Kidney (tissue), 14 donors: ENCODE data around the gene NOXO1. TPM values are rescaled to one million over a fixed set of nuclear protein-coding genes. Genes with fewer than 3 reads are reported as not detected.

ENCODE experiments used
- DNase-seq, 5 donors: peaks; one replicate each; pipeline ENCODE4 v3.0.0-alpha.2; 2013 to 2020
- FAIRE-seq: peaks from 2 replicates; lab custom pipeline; 2012; peaks lifted over from hg19 to GRCh38; lab: Jason Lieb, UNC
- H3K27ac ChIP-seq, 2 donors: one replicate each; pipeline ENCODE4 v1.7.0; 2013; ENCODE audit warnings: low read depth in 2 of 2, low read length in 2 of 2, inconsistent platforms in 1 of 2
- H3K27me3 ChIP-seq: one replicate; pipeline ENCODE4 v1.7.1; 2013; ENCODE audit warnings: low read length, inconsistent platforms; ENCODE audit not compliant: control insufficient read depth, insufficient read depth
- H3K36me3 ChIP-seq, 3 donors: one replicate each; pipeline versions ENCODE4 v1.7.0 to v1.7.1; 2013; ENCODE audit warnings: low read length in 3 of 3, control low read depth in 1 of 3, inconsistent platforms in 1 of 3; ENCODE audit not compliant: insufficient read depth in 3 of 3, control insufficient read depth in 2 of 3
- H3K4me1 ChIP-seq, 3 donors: one replicate each; pipeline versions ENCODE4 v1.7.0 to v1.7.1; 2013; ENCODE audit warnings: low read length in 3 of 3, inconsistent platforms in 1 of 3, low read depth in 1 of 3; ENCODE audit not compliant: control insufficient read depth in 2 of 3, insufficient read depth in 2 of 3
- H3K4me3 ChIP-seq, 3 donors: one replicate each; pipeline versions ENCODE4 v1.7.0 to v1.8.1; 2013; ENCODE audit warnings: low read length in 3 of 3, control low read depth in 1 of 3, inconsistent platforms in 1 of 3
- H3K9ac ChIP-seq, 3 donors: one replicate each; pipeline versions ENCODE4 v1.7.0 to v1.7.1; 2013; ENCODE audit warnings: low read length in 3 of 3, control low read depth in 1 of 3, inconsistent platforms in 1 of 3
- H3K9me3 ChIP-seq, 3 donors: one replicate each; pipeline versions ENCODE4 v1.7.0 to v1.7.1; 2013; ENCODE audit warnings: low read length in 3 of 3, control low read depth in 1 of 3, inconsistent platforms in 1 of 3; ENCODE audit not compliant: control insufficient read depth in 2 of 3, insufficient read depth in 1 of 3
- CTCF ChIP-seq: IDR thresholded peaks from 3 replicates; pipeline ENCODE4 v1.5.1; 2012; ENCODE audit warnings: mild to moderate bottlenecking, moderate library complexity, borderline replicate concordance; ENCODE audit not compliant: insufficient read depth; ENCODE audit errors: extremely low read depth
- intact Hi-C: fragments of 100-400 bp; cut with DNase I; formaldehyde crosslinking; loops from one replicate; pipeline ENCODE4 v1.11.1; 2022
- polyA plus RNA-seq: library from polyadenylated mRNA; stranded (reverse); fragments of 350-450 nt; fragmentation: Illumina TruSeq; extraction: RNeasy Lipid Tissue Mini Kit (QIAGEN cat#74804); gene quantifications from one replicate; pipeline ENCODE4 v1.2.3, GENCODE V29; 2014; ENCODE audit warnings: low read depth, low replicate concordance; ENCODE audit not compliant: insufficient read depth
- total RNA-seq: library from RNA; stranded (reverse); fragmentation: NEBNext Ultra II Directional; extraction: Animal tissue kit (Norgen Biotek cat#: 25700); gene quantifications from one replicate; pipeline ENCODE4 v1.2.1, GENCODE V29; 2021
- donor health status: control.
- donor health status: control.
- donor health status: control.
- donor health status: control.
- donor health status: control.
- donor health status: DM: yes; HTN: yes; CAD: no.
- donor health status: Normal renal cell carcinoma (clear cell type).

Gene NOXO1
- total and polyA plus RNA-seq, 2 donors from 2014 or later = 0.57 to 0.58 TPM

- intact Hi-C loops = no loop called here
- DNase-seq = peak in 1 of 5 donors; percentile 63
Measured at GRCh38 chr16:2001035-2001434, 19.8 kb upstream of the NOXO1 start.

GRCh38 chr16:1999866-2000514 lies 18.7 kb upstream of the NOXO1 start:
- Histone ChIP-seq H3K9me3 (no peaks in the 10 kb centered on the region), H3K4me1 (peaks cover 0 to 13% (median 0%) of the 10 kb centered on the region in 3 donors)
- intact Hi-C loops = no loop called here

More at GRCh38 chr16:2001035-2001434, 19.8 kb upstream of the NOXO1 start:
- Histone ChIP-seq H3K4me3 (no peak overlapping the region), H3K36me3 (peaks cover 0 to 33% (median 14%) of the 10 kb centered on the region in 3 donors), H3K9me3 (no peaks in the 10 kb centered on the region), H3K9ac (no peak overlapping the region), H3K4me1 (peaks cover 0 to 15% (median 0%) of the 10 kb centered on the region in 3 donors), H3K27ac (no peak overlapping the region), H3K27me3 (no peaks in the 10 kb centered on the region)
- no peak for TF ChIP-seq CTCF
- FAIRE-seq = no peak

GRCh38 chr16:1998852-1999801 lies 17.9 kb upstream of the NOXO1 start:
- H3K27me3 ChIP-seq = no peaks in the 10 kb centered on the region
- intact Hi-C loops = no loop called here
- H3K27ac ChIP-seq = no peak overlapping the region
- no peak for FAIRE-seq
- TF ChIP-seq CTCF = no peak
- no peaks in the 10 kb centered on the region for H3K9me3 ChIP-seq
- peaks cover 0 to 33% (median 14%) of the 10 kb centered on the region in 3 donors for H3K36me3 ChIP-seq
- peak in 1 of 5 donors; percentile 76 for DNase-seq
- no peak overlapping the region for H3K9ac ChIP-seq
- H3K4me1 ChIP-seq = peaks cover 0 to 4% (median 0%) of the 10 kb centered on the region in 3 donors
- H3K4me3 ChIP-seq = no peak overlapping the region

More at GRCh38 chr16:1999866-2000514, 18.7 kb upstream of the NOXO1 start:
- no peak overlapping the region for H3K9ac ChIP-seq
- H3K27me3 ChIP-seq = no peaks in the 10 kb centered on the region
- no peak for TF ChIP-seq CTCF
- DNase-seq (peak in 1 of 5 donors; percentile 81), FAIRE-seq (no peak)
- H3K27ac ChIP-seq = no peak overlapping the region
- peaks cover 0 to 33% (median 14%) of the 10 kb centered on the region in 3 donors for H3K36me3 ChIP-seq
- no peak overlapping the region for H3K4me3 ChIP-seq
